ENCODE measurements around the gene SEC14L5. TPM values are rescaled to one million over a fixed set of nuclear protein-coding genes. Genes with fewer than 3 reads are reported as not detected.

Gene SEC14L5
- total RNA-seq, 1 donor: under 0.01 TPM

GRCh38 chr16:5027575-5028235 is 69.6 kb downstream of the SEC14L5 start:
- peaks cover 1% of the 10 kb centered on the region for H3K4me1 ChIP-seq (ENCODE audit: insufficient read depth, low read length)
- H3K79me2 ChIP-seq (ENCODE audit: insufficient read depth, low read length): no peaks in the 10 kb centered on the region
- no peak overlapping the region for H3K27ac ChIP-seq (ENCODE audit: low read depth, low read length)
- no peaks in the 10 kb centered on the region for H3K27me3 ChIP-seq (ENCODE audit: insufficient read depth, low read length)
- H3K4me2 ChIP-seq (ENCODE audit: insufficient read depth, low read length): no peak overlapping the region
- no peaks in the 10 kb centered on the region for H3K36me3 ChIP-seq (ENCODE audit: insufficient read depth, low read length)
- H3K9me3 ChIP-seq (ENCODE audit: low read depth, low read length): no peaks in the 10 kb centered on the region
- H4K20me1 ChIP-seq (ENCODE audit: insufficient read depth, low read length): no peaks in the 10 kb centered on the region
- peak; percentile 72 for DNase-seq (ENCODE audit: insufficient read length, low spot score, missing footprints)
- no peak overlapping the region for H2AFZ ChIP-seq (ENCODE audit: low read length)
- TF ChIP-seq CTCF (IDR thresholded peaks at IDR 0.05; ENCODE audit: extremely low read depth, low read depth, low read length): no peak
- no peak overlapping the region for H3K4me3 ChIP-seq (ENCODE audit: insufficient read depth, low read length)

- no peaks in the 10 kb centered on the region for H3K36me3 ChIP-seq (ENCODE audit: insufficient read depth, low read length)
- no peaks in the 10 kb centered on the region for H3K27me3 ChIP-seq (ENCODE audit: insufficient read depth, low read length)
- no peaks in the 10 kb centered on the region for H3K79me2 ChIP-seq (ENCODE audit: insufficient read depth, low read length)
- no peaks in the 10 kb centered on the region for H4K20me1 ChIP-seq (ENCODE audit: insufficient read depth, low read length)
- no peak overlapping the region for H3K27ac ChIP-seq (ENCODE audit: low read depth, low read length)
- peaks cover 8% of the 10 kb centered on the region for H3K4me1 ChIP-seq (ENCODE audit: insufficient read depth, low read length)
- no peak for TF ChIP-seq CTCF (IDR thresholded peaks at IDR 0.05; ENCODE audit: extremely low read depth, low read depth, low read length)
- no peaks in the 10 kb centered on the region for H3K9me3 ChIP-seq (ENCODE audit: low read depth, low read length)
- no peak overlapping the region for H2AFZ ChIP-seq (ENCODE audit: low read length)
- H3K4me2 ChIP-seq (ENCODE audit: insufficient read depth, low read length): no peak overlapping the region
- no peak overlapping the region for H3K4me3 ChIP-seq (ENCODE audit: insufficient read depth, low read length)
- peak; percentile 84 for DNase-seq (ENCODE audit: insufficient read length, low spot score, missing footprints)
These were observed 70.9 kb downstream of the SEC14L5 start for GRCh38 chr16:5028950-5029475.

GRCh38 chr16:5030251-5030870 is 72.2 kb downstream of the SEC14L5 start:
- Histone ChIP-seq H3K27me3 (ENCODE audit: insufficient read depth, low read length) (no peaks in the 10 kb centered on the region), H4K20me1 (ENCODE audit: insufficient read depth, low read length) (no peaks in the 10 kb centered on the region), H3K79me2 (ENCODE audit: insufficient read depth, low read length) (no peaks in the 10 kb centered on the region), H3K27ac (ENCODE audit: low read depth, low read length) (no peak overlapping the region), H3K4me3 (ENCODE audit: insufficient read depth, low read length) (no peak overlapping the region), H2AFZ (ENCODE audit: low read length) (no peak overlapping the region), H3K4me2 (ENCODE audit: insufficient read depth, low read length) (no peak overlapping the region), H3K9me3 (ENCODE audit: low read depth, low read length) (no peaks in the 10 kb centered on the region), H3K36me3 (ENCODE audit: insufficient read depth, low read length) (no peaks in the 10 kb centered on the region), H3K4me1 (ENCODE audit: insufficient read depth, low read length) (peaks cover 12% of the 10 kb centered on the region)
- DNase-seq (ENCODE audit: insufficient read length, low spot score, missing footprints): peak; percentile 50
- no peak for TF ChIP-seq CTCF (IDR thresholded peaks at IDR 0.05; ENCODE audit: extremely low read depth, low read depth, low read length)

- Histone ChIP-seq H3K27me3 (ENCODE audit: insufficient read depth, low read length) (no peaks in the 10 kb centered on the region), H3K27ac (ENCODE audit: low read depth, low read length) (no peak overlapping the region), H3K36me3 (ENCODE audit: insufficient read depth, low read length) (no peaks in the 10 kb centered on the region), H3K9me3 (ENCODE audit: low read depth, low read length) (no peaks in the 10 kb centered on the region), H3K79me2 (ENCODE audit: insufficient read depth, low read length) (no peaks in the 10 kb centered on the region), H4K20me1 (ENCODE audit: insufficient read depth, low read length) (no peaks in the 10 kb centered on the region), H2AFZ (ENCODE audit: low read length) (no peak overlapping the region), H3K4me2 (ENCODE audit: insufficient read depth, low read length) (no peak overlapping the region), H3K4me3 (ENCODE audit: insufficient read depth, low read length) (no peak overlapping the region), H3K4me1 (ENCODE audit: insufficient read depth, low read length) (peaks cover 21% of the 10 kb centered on the region)
- no peak for TF ChIP-seq CTCF (IDR thresholded peaks at IDR 0.05; ENCODE audit: extremely low read depth, low read depth, low read length)
- no peak for DNase-seq (ENCODE audit: insufficient read length, low spot score, missing footprints)
These were observed 73.5 kb downstream of the SEC14L5 start for GRCh38 chr16:5031601-5032000.

Measured in osteoblast (primary cell).